Activated effector memory CD4-positive, alpha-beta T cell treated with anti-CD3 and anti-CD28 coated beads, Interleukin-2, amount 50 U/mL, for 16 hours (primary cell): ENCODE results near the gene MT1A.
"Not testable (repeated sequence)": the region's sequence is repeated elsewhere in the genome, so short reads cannot be mapped to it uniquely, and the experiment has no call there.

Experiments used
- DNase-seq: peaks from one replicate; pipeline ENCODE4 v3.0.0-alpha.2; 2020

MT1A gene

GRCh38 chr16:56658327-56658875, 19.9 kb downstream of the MT1A start:
- no peak for DNase-seq

- peak; percentile 69 for DNase-seq
Observed at GRCh38 chr16:56662357-56663354, 24.2 kb downstream of the MT1A start.

- no peak for DNase-seq
Observed at GRCh38 chr16:56664506-56664905, 26.0 kb downstream of the MT1A start.

DNA sequence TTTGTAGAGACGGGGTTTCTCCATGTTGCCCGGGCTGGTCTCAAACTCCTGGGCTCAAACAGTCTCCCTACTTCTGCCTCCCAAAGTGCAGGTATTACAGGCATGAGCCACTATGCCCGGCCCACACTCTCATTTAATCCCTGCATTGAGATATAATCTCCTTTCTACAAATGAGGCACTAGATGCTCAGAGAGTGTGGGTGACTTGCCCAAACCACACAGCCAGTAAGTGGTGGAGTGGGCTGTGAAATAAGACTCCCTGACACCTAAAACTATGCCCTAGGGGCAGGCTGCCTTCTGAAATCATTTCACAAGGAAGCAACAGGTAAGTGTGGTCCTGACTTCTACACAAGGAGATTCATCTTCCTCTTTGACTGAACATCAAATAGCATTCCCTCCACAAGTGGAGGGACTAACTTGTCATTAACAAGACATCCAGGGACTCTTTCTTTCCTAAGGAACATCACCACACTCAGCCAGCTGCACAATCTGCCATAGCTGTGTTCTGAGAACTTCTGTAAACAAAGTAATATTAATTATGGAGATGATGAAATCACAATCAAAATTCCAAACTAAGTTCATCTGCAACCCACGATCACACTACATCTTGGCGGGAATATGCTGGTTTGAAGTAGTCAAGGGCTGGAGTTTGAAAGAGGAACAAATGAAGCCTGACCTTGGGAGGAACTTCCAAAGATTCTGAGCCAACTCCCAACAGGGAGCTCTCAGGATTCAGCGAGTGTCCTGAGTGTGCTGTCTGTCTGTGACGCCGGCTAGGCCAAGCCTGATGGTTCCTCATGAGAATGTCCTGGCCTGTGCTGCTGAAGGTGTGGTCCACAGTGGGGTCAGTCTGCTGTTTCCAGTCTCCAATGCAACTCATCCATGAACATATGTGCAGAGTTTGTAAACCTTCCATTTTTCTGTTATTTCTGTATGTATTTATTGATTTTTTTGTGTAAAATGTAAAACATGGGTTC, 27.1 kb downstream of the MT1A start:
- not testable (repeated sequence) for DNase-seq

DNA sequence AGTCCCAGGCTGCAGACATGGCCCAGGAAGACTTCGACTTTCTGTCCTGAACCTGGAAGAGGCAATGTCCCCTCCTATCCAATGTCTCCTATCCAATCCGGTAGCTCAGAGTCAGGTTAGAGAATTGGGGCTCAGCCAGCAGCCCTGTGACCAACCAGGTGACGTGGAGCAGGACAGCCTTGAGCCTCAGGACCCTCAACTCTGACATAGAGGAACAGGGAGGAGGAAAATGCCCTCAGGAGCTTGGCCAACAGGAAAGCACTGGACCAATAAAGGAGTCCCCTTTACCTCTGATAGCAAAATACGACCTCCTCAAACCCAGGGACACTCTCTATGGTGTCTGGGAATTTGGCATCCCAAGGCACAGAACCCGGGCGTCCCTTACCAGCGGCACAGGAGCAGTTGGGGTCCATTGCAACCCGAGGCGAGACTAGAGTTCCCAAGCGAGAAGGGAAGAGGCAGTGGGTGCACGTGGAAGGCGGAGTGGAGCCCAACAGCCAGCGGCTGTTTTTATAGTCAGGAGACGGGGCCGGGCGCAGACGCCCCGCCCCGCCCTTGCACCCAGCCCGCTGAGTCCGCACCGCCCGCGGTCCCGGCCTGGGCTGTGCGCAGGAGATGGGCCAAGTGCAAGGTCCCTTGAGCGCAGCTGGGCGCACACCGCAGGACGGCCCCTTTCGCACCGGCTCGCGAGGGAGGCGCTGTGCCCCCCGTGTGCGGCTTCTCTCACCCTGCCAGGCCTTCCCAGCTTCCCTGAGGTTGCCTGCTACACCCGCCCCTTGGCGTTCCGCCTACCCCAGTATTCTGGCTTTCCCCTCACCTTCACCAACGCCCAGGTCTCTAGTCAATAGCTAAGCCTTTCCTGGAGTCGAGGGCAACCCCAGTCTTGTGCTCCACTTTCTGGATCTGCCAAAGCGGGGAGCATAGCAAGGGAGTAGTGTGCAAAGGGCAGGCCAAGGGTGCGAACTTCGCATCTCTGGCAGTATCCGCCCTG, 29.4 kb downstream of the MT1A start, which contains the start of gene MT1G:
MT1G (minus strand) TSS at position 485 of the 991 bp plus-strand sequence; CDS start at position 413, 72 bp downstream.
- DNase-seq = no peak

DNA sequence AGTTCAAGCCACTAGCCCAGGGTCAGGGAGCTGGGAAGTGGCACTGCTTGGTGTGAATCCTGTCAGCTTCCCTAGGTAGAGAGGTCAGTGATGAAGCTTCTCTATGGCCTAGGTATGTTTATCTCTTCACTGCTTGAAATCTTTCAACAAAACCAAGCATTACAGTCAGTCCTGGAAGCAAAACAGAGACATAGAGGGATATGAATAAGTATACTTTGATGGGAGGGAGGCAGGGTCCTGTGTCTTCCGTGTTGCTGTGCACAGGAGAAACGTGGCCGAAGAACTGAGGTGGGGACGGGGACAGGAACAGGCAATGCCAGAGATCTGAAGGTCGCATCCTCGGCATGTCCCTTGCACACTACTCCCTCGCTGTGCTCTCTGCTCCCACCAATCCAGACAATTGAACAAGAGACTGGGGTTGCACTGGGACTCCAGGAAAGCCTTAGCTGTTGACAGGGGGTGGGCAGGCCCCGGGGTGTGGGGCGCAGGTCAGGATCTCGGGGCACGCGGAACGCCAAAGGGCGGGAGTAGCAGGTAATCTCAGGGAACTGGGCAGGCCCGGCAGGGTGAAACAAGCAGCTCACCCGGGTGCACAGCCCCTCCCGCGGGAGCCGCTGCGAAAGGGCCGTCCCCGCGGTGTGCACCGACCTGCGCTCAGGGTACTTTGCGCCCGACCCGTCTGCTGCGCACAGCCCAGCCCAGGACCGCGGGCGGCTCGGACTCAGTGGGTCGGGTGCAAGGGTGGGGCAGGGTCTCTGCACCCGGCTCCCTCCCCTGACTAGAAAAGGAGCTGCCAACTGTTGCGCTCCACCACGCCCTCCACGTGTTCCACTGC, 30.8 kb downstream of the MT1A start, which contains the start of gene MT1H:
MT1H (plus strand) TSS at position 810 of the 835 bp plus-strand sequence. CDS start 71 bp downstream, outside the sequence.
- no peak for DNase-seq

- no peak for DNase-seq
Observed at GRCh38 chr16:56669840-56670619, 31.6 kb downstream of the MT1A start.

DNA sequence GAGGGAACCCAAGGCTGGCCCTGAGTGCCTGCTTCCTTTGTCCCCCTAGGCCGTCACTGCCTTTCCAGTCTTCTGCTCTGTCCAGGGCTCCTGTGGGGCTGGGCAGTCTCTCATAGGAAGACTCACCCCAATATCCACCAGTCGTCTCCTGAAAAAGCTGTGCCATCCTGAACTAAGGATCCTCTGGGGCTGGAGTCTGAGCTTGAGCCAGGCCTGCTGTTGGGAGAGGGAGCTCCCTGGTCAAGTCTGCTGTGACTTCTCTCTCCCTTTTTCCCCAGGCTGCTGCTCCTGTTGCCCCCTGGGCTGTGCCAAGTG, 32.1 kb downstream of the MT1A start:
- DNase-seq = no peak

- DNase-seq = not testable (repeated sequence)
Observed at GRCh38 chr16:56671691-56672090, 33.2 kb downstream of the MT1A start.

DNA sequence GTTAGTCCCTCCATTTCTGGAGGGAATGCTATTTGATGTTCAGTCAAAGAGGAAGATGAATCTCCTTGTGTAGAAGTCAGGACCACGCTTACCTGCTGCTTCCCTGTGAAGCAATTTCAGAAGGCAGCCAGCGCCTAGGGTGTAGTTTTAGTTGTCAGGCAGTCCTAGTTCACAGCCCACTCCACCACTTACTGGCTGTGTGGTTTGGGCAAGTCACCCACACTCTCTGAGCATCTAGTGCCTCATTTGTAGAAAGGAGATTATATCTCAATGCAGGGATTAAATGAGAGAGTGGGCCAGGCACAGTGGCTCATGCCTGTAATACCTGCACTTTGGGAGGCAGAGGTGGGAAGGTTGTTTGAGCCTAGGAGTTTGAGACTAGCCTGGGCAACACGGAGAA, 33.7 kb downstream of the MT1A start:
- not testable (repeated sequence) for DNase-seq

DNA sequence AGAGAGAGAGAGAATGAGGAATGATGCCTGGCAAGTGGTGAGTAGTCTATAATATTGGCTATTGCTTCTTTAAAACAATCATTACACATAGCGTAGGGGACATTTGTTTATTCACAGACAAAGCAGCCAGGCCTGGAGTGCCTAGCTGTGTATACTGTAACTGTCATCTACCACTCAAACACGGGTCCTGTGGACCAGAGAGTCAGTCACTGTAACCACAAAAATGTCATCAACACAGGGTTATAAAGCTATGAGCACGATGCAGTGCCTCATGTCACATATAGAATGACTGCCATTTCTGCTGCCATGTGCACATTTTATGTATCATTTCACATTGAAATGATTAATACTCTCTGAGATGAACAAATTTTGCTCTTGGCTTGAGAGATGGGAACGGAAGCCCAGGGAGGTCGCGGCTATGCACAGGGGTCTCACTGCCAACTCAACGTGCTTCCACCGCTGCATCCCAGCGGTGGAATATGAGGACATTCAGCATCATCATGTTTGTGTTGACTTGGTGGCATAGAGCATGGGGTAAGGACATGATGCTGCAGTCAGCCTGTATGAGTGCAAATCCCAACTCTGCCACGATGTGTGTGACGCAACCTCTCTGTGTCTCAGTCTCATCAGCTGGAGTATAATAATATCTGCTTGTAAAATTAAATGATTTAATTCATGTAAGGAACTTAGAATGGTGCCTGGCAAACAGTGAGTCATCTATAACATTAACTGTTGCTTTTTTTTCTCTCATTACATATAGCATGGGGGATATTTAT, 34.5 kb downstream of the MT1A start:
- no peak for DNase-seq

DNA sequence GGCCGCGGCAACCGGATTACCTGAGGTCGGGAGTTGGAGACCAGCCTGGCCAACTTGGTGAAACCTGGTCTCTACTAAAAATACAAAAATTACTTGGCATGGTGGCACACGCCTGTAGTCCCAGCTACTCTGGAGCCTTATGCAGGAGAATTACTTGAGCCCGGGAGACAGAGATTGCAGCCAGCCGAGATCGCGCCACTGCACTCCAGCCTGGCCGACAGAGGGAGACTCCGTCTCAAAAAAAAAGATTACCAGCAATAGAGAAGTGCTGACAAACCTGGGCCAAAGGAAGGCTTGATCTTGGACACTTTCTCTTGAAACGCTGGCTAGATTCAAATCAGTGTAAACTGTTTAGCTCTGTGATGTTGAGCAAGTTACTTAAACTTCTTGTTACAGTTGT, 35.5 kb downstream of the MT1A start:
- no peak for DNase-seq

DNA sequence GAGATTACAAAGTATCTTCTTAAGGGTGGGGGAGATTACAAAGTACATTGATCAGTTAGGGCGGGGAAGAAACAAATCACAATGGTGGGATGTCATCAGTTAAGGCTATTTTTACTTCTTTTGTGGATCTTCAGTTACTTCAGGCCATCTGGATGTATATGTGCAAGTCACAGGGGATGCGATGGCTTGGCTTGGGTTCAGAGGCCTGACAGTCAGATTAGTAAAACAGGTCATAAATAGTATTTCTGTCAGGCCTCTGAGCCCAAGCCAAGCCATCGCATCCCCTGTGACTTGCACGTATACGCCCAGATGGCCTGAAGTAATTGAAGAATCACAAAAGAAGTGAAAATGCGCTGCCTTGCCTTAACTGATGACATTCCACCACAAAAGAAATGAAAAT, 36.1 kb downstream of the MT1A start:
- not testable (repeated sequence) for DNase-seq

DNA sequence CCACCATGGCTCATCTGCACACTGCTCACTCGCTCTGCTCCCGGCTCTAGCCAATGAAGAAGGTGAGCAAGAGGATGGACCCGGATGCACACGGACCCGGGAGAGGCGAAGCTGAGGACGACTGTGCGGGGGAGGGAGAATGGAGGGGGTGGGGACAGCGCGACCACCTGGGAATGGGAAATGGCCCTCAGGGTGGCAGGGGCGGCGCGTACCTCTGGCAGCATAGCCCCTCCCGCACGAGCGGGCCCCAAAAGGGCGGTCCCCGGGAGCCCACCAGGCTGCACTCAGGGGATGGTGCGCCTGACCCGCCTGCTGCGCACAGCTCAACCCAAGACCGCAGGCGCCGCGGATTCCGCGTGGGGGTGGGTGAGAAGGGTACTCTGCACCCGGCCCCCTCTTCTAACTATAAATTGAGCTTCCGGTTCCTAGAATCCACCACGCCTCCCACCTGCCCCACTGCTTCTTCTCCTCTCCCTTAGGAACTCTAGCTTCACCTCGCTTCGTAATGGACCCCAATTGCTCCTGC, 37.3 kb downstream of the MT1A start:
- peak; percentile 77 for DNase-seq

GRCh38 chr16:56677474-56677873, 39.0 kb downstream of the MT1A start:
- DNase-seq = no peak

DNA sequence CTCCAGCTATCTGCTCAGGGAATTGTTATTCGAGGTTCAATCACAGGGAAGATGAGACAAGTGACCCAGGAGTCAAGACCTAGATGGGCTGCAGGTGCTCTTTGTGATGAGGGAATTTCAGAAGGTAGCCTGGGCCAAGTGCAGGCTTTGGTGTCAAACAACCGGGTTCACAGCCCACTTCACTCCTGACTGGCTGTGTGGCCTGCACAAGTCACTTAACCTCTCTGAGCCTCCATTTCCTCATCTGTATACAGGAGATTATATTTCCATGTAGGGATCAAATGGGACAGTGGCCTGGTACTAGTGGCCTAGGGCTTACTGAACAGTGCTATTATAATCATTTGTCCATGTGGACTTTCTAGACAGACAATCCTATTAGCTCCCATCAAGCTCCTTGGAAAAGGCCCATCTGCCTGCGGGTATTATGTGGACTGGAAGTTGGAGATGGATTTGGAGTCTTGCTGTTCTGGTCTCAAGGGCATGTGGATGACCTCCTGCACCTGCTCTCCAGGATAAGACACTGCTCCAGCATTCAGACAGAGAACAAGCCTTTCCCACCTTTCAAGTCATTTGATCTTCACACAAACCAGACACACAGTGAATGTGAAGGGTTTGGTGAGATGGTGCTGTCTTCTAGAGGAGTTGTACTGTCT, 40.7 kb downstream of the MT1A start:
- DNase-seq = no peak

DNA sequence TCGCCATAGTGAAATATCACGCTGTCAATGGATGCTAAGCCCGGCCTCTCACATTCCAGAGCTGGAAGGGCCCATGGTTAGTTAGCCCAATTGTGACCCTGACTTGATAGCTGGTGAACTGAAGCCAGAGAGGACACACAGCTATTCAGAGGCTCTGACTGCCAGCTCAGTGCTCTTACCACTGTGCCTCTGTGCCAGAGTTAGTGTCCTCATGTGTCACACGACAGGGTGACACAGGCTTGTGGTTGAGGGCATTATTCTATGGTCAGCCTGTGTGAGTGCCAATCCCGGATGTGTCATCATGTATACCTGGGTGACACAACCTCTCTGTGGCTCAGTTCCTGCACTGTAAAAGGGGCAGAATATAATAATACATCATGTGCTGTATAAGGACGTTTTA, 41.4 kb downstream of the MT1A start:
- DNase-seq = no peak
